ENCODE data around the gene CUL7. TPM values are rescaled to one million over a fixed set of nuclear protein-coding genes. Genes with fewer than 3 reads are reported as not detected.

The CUL7 gene
- total RNA-seq, 1 experiment from 2014 or later = 23.5 TPM

- no peak within 1 kb of the TSS for H3K27ac ChIP-seq (ENCODE audit: insufficient read length, low read depth, low read length)
- no peaks in the 10 kb centered on the region for H4K20me1 ChIP-seq (ENCODE audit: control insufficient read depth, insufficient read depth, insufficient read length)
- no peak within 1 kb of the TSS for H2BK5ac ChIP-seq (ENCODE audit: insufficient read length, low read length)
- no peak within 1 kb of the TSS for H2AFZ ChIP-seq (ENCODE audit: low read length)
- H3K9me3 Mint-ChIP-seq = no peaks in the 10 kb centered on the region
- H3K36me3 Mint-ChIP-seq (ENCODE audit: insufficient read depth in 1 of 3, low read depth in 3 of 3) = peaks cover 9 to 29% (median 21%) of the 10 kb centered on the region in 3 experiments
- H3K4ac ChIP-seq (ENCODE audit: low read depth, low read length) = no peak within 1 kb of the TSS; the same call in none of the 2 replicates
- peak within 1 kb of the TSS in 2 of 3 experiments; percentile 85 to 90; a peak in 5 of 7 replicates for H3K27ac Mint-ChIP-seq
- H3K27me3 ChIP-seq (ENCODE audit: insufficient read depth, low read length) = no peaks in the 10 kb centered on the region
- H3K27me3 Mint-ChIP-seq (ENCODE audit: low read depth) = no peaks in the 10 kb centered on the region
- H4K5ac ChIP-seq (ENCODE audit: insufficient read length, low read depth, low read length) = no peak within 1 kb of the TSS
- no peak within 1 kb of the TSS for H3T11ph ChIP-seq (ENCODE audit: low read length)
- H2BK12ac ChIP-seq (ENCODE audit: insufficient read length, low read depth, low read length) = no peak within 1 kb of the TSS
- no peak within 1 kb of the TSS for H2BK120ac ChIP-seq (ENCODE audit: low read depth, low read length, poor library complexity, severe bottlenecking)
- H3K14ac ChIP-seq (ENCODE audit: insufficient read depth, low read length) = peak within 1 kb of the TSS; percentile 94
- DNase-seq = peak; percentile 87
- peak within 1 kb of the TSS; percentile 61 for H3K18ac ChIP-seq (ENCODE audit: insufficient read length, low read depth, low read length)
- H3K23ac ChIP-seq (ENCODE audit: insufficient read length, low read depth, low read length) = no peak within 1 kb of the TSS
- H3K23me2 ChIP-seq (ENCODE audit: insufficient read length, low read depth, low read length, poor library complexity, severe bottlenecking) = peaks cover 10% of the 10 kb centered on the region
- H3K56ac ChIP-seq (ENCODE audit: insufficient read length, low read depth, low read length) = no peak within 1 kb of the TSS
- no peak within 1 kb of the TSS for H4K8ac ChIP-seq (replicated peaks; ENCODE audit: insufficient read length, low read depth, low read length)
- H3K4me1 Mint-ChIP-seq = peaks cover 29 to 56% of the 10 kb centered on the region in 2 experiments
- WGBS (ENCODE audit: extremely low coverage, insufficient read length, low lambda C conversion rate) = no CpG with 5 or more reads among the region's 60 CpGs
- no peak within 1 kb of the TSS for H4K91ac ChIP-seq (ENCODE audit: insufficient read length, low read depth, low read length)
- H3K79me1 ChIP-seq (ENCODE audit: insufficient read depth, low read depth, low read length, poor library complexity, severe bottlenecking) = peaks cover 8% of the 10 kb centered on the region
- H3K4me2 ChIP-seq (ENCODE audit: insufficient read depth, insufficient read length, low read length) = peak within 1 kb of the TSS; percentile 72
- H2BK20ac ChIP-seq (ENCODE audit: low read depth, low read length, poor library complexity, severe bottlenecking) = no peak within 1 kb of the TSS
- peaks cover 17% of the 10 kb centered on the region; the same call in 1 of the 2 replicates for H3K79me2 ChIP-seq (ENCODE audit: insufficient read depth, low read length)
- H2BK15ac ChIP-seq (ENCODE audit: low read depth, low read length) = no peak within 1 kb of the TSS
- H2AK5ac ChIP-seq (ENCODE audit: insufficient read length, low read length) = no peak within 1 kb of the TSS
- H3K4me1 ChIP-seq (ENCODE audit: insufficient read depth, low read length) = peaks cover 13% of the 10 kb centered on the region
- H3K4me3 Mint-ChIP-seq = peak within 1 kb of the TSS; percentile 85 to 90
- H3K9me3 ChIP-seq (ENCODE audit: control insufficient read depth, low read depth, low read length) = no peaks in the 10 kb centered on the region
- peak within 1 kb of the TSS; percentile 76 for H3K9ac ChIP-seq (ENCODE audit: extremely low read depth, insufficient read length, low read length)
- no peak for TF ChIP-seq CTCF (conservative IDR thresholded peaks at IDR 0.05)
Observed at GRCh38 chr6:43075670-43076463, 22.2 kb upstream of the CUL7 start, which contains the start of gene PTK7. PTK7 (plus strand) TSS chr6:43076314; CDS start chr6:43076489, 175 bp downstream.

All from H9 (cell line).